Neural crest cell (in vitro differentiated cells): ENCODE data around the gene PIP5K1B. TPM values are rescaled to one million over a fixed set of nuclear protein-coding genes. Genes with fewer than 3 reads are reported as not detected.

Experiments used
- DNase-seq: peaks from one replicate; pipeline ENCODE4 v3.0.0; 2021; ENCODE audit warnings: low read depth, mixed read lengths, low spot score
- H3K27ac Mint-ChIP-seq: one replicate; pipeline ENCODE4 v1.8.0; 2021; ENCODE audit warnings: mild to moderate bottlenecking, mixed read lengths; ENCODE audit not compliant: unreplicated experiment
- H3K27me3 Mint-ChIP-seq: 2 replicates; pipeline ENCODE4 v1.8.0; 2021; ENCODE audit warnings: low read depth, mild to moderate bottlenecking, mixed read lengths
- H3K36me3 Mint-ChIP-seq: 2 replicates; pipeline ENCODE4 v1.8.0; 2021; ENCODE audit warnings: low read depth, mild to moderate bottlenecking, mixed read lengths
- H3K4me1 Mint-ChIP-seq: 2 replicates; pipeline ENCODE4 v1.8.0; 2021; ENCODE audit warnings: mixed read lengths
- H3K4me3 Mint-ChIP-seq: one replicate; pipeline ENCODE4 v1.8.0; 2021; ENCODE audit warnings: mild to moderate bottlenecking, mixed read lengths
- H3K9me3 Mint-ChIP-seq: 2 replicates; pipeline ENCODE4 v1.8.0; 2021; ENCODE audit warnings: mixed read lengths
- CTCF ChIP-seq: fragments of 200-600 bp; sonication (generic); conservative IDR thresholded peaks from 2 replicates; pipeline ENCODE4 v1.5.0; 2021; ENCODE audit warnings: antibody characterized with exemption, mild to moderate bottlenecking
- total RNA-seq: library from RNA; stranded (reverse); gene quantifications from 2 replicates; pipeline ENCODE4 v1.2.1, GENCODE V29; 2021

PIP5K1B gene
- total RNA-seq, 1 donor from 2014 or later, result 5.9 TPM

- Mint-ChIP-seq H3K9me3 (no peaks in the 10 kb centered on the region), H3K27me3 (peaks cover 12% of the 10 kb centered on the region), H3K4me3 (no peak overlapping the region), H3K4me1 (peaks cover 5% of the 10 kb centered on the region), H3K36me3 (no peaks in the 10 kb centered on the region), H3K27ac (no peak overlapping the region)
- TF ChIP-seq CTCF, result no peak
- no peak for DNase-seq
These were observed 34.7 kb downstream of the PIP5K1B start for GRCh38 chr9:68739621-68740174.

DNA sequence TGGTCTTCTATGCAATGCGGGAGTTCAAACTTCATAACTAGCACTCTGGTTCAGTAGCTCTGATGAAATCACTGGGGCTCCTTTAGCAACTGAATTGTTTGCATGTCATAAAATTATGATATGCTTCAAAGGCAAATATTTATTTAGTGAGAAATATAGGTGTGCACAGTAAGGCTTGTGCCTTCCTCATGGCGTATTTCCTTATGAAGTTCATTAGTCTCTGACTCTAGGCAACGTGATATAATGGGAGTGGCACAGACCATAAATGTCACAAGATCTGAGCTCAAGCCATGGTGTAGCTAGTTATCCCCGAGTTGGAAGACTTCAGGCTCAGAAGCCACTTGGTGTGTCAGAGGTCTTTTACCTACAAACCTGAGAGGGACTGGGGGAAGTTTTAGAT lies 35.5 kb downstream of the PIP5K1B start:
- no peaks in the 10 kb centered on the region for H3K9me3 Mint-ChIP-seq
- no peaks in the 10 kb centered on the region for H3K36me3 Mint-ChIP-seq
- no peak for TF ChIP-seq CTCF
- H3K27me3 Mint-ChIP-seq, result peaks cover 9% of the 10 kb centered on the region
- H3K4me3 Mint-ChIP-seq, result no peak overlapping the region
- no peak for DNase-seq
- peaks cover 8% of the 10 kb centered on the region for H3K4me1 Mint-ChIP-seq
- no peak overlapping the region for H3K27ac Mint-ChIP-seq

GRCh38 chr9:68741234-68741633 lies 36.2 kb downstream of the PIP5K1B start:
- Mint-ChIP-seq H3K36me3 (no peaks in the 10 kb centered on the region), H3K9me3 (no peaks in the 10 kb centered on the region), H3K4me1 (peaks cover 8% of the 10 kb centered on the region), H3K4me3 (no peak overlapping the region), H3K27me3 (peaks cover 5% of the 10 kb centered on the region), H3K27ac (no peak overlapping the region)
- no peak for DNase-seq
- TF ChIP-seq CTCF, result no peak

GRCh38 chr9:68741704-68742332 lies 36.8 kb downstream of the PIP5K1B start:
- Mint-ChIP-seq H3K27ac (no peak overlapping the region), H3K36me3 (no peaks in the 10 kb centered on the region), H3K9me3 (no peaks in the 10 kb centered on the region), H3K4me3 (no peak overlapping the region), H3K4me1 (peaks cover 8% of the 10 kb centered on the region), H3K27me3 (peaks cover 5% of the 10 kb centered on the region)
- no peak for TF ChIP-seq CTCF
- DNase-seq, result no peak

DNA sequence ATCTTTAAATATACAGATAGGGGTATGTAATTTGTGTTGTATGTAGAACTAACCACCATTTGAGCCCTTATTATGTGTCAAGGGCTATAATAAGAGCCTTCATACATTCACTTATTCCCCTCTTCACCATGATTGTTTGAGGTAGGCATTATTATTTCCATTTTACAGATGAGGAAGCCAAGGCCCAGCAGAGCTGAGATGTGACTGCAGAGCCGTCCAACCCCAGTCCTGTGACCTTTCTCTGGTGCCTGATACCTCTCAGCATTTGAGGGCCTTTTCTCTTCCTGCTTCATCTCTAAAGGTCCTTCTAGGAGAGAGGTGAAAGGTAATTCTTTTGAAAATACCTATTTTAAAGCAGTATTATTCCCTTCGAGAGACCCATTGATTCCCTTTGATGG lies 37.3 kb downstream of the PIP5K1B start:
- no peak for TF ChIP-seq CTCF
- peaks cover 8% of the 10 kb centered on the region for H3K4me1 Mint-ChIP-seq
- H3K27me3 Mint-ChIP-seq, result peaks cover 1% of the 10 kb centered on the region

More for the DNA sequence above, 37.3 kb downstream of the PIP5K1B start:
- no peaks in the 10 kb centered on the region for H3K9me3 Mint-ChIP-seq
- H3K4me3 Mint-ChIP-seq, result no peak overlapping the region
- no peak for DNase-seq
- no peaks in the 10 kb centered on the region for H3K36me3 Mint-ChIP-seq
- no peak overlapping the region for H3K27ac Mint-ChIP-seq
